Ishikawa (cell line): ENCODE measurements around the gene WDR73.

Source experiments
- CEBPB ChIP-seq: IDR thresholded peaks from 2 replicates; pipeline ENCODE4 v1.6.1; 2012
- CREB1 ChIP-seq: IDR thresholded peaks from 2 replicates; pipeline ENCODE4 v1.6.1; 2012; ENCODE audit warnings: low read depth
- EGR1 ChIP-seq: IDR thresholded peaks from 2 replicates; pipeline ENCODE4 v1.6.1; 2012
- EP300 ChIP-seq: IDR thresholded peaks from 2 replicates; pipeline ENCODE4 v1.6.1; 2012; ENCODE audit warnings: borderline replicate concordance
- FOXM1 ChIP-seq: IDR thresholded peaks from 2 replicates; pipeline ENCODE4 v1.6.1; 2012; ENCODE audit warnings: low read depth, borderline replicate concordance
- NFIC ChIP-seq: IDR thresholded peaks from 2 replicates; pipeline ENCODE4 v1.6.1; 2012
- RAD21 ChIP-seq: IDR thresholded peaks from 2 replicates; pipeline ENCODE4 v1.6.1; 2012; ENCODE audit warnings: low read depth
- REST ChIP-seq: IDR thresholded peaks from 2 replicates; pipeline ENCODE4 v1.6.1; 2012; ENCODE audit warnings: low read depth, mild to moderate bottlenecking
- TAF1 ChIP-seq: IDR thresholded peaks from 2 replicates; pipeline ENCODE4 v1.6.1; 2012; ENCODE audit warnings: low read depth, mild to moderate bottlenecking
- TCF12 ChIP-seq: IDR thresholded peaks from 2 replicates; pipeline ENCODE4 v1.6.1; 2012; ENCODE audit warnings: low read depth
- TEAD4 ChIP-seq: IDR thresholded peaks from 2 replicates; pipeline ENCODE4 v1.6.1; 2012
- YY1 ChIP-seq: IDR thresholded peaks from 2 replicates; pipeline ENCODE4 v1.6.1; 2012; ENCODE audit warnings: low read depth
- ZBTB7A ChIP-seq: IDR thresholded peaks from 2 replicates; pipeline ENCODE4 v1.6.1; 2012; ENCODE audit warnings: low read depth
- TF ChIP-seq, protein P1 (sequence below): IDR thresholded peaks from 2 replicates; pipeline ENCODE4 v1.6.1; 2012
- TF ChIP-seq, protein P2 (sequence below): IDR thresholded peaks from 2 replicates; pipeline ENCODE4 v1.6.1; 2012

WDR73 gene

DNA sequence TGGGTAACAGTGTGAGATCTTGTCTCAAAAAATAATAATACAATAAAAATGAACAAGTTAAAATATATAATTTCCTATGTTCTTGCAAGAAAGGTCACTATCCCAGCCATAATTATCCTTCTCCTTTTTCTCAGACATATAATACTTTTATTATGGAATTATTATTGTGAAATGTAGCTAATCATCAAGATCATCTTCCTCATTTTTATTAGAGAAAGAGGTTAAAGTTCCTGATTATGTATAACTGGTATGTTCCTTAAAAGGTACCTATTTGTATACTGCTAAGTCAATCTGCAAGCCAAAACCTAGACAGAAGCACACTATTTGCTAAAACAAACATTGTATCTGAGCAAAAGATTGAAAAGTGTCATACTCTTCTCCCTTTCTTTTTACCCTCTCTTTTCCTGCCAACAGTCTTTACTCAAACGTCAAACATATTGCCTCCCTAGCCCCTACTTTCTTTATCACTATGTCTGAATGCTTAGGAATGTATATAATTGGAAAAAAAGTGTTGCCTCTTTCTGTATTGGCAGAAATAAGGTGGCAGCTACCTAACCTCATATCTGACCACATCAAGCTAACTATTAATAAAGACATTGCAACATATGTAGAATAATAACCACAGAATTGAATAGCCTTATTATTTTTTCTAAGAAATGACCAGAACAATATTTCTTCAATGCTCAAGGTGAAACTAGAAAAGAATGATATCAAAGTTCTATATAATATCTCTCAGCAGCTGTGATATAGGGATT, 43.3 kb upstream of the WDR73 start:
- TF ChIP-seq, protein P1, sequence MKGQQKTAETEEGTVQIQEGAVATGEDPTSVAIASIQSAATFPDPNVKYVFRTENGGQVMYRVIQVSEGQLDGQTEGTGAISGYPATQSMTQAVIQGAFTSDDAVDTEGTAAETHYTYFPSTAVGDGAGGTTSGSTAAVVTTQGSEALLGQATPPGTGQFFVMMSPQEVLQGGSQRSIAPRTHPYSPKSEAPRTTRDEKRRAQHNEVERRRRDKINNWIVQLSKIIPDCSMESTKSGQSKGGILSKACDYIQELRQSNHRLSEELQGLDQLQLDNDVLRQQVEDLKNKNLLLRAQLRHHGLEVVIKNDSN = no peak
- no peak for TF ChIP-seq RAD21
- no peak for TF ChIP-seq TCF12
- TF ChIP-seq EP300 = no peak
- TF ChIP-seq CEBPB = no peak
- TF ChIP-seq FOXM1 = no peak
- TF ChIP-seq TAF1 = no peak
- TF ChIP-seq ZBTB7A = no peak
- no peak for TF ChIP-seq YY1
- no peak for TF ChIP-seq EGR1

DNA sequence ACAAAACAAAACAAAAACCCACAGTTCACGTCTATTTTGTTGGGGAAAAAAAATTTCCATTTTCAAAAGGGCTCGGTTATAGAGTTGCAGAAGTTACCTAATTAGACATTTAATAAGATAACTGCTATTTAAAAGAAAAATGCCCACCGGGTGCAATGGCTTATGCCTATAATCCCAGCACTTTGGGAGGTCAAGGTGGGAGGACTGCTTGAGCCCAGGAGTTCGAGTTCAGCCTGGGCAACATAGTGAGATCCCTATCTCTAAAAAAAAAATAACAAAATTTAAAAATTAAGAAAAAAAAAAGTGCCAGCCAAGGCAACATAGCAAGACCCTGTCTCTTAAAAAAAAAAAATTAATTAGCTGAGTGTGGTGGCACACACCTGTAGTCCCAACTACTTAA, 42.7 kb upstream of the WDR73 start:
- TF ChIP-seq YY1 (no peak), NFIC (no peak), TAF1 (no peak), CEBPB (no peak), ZBTB7A (no peak), CREB1 (no peak), TCF12 (no peak)
- TF ChIP-seq, protein P1 = no peak
- TF ChIP-seq, protein P2, sequence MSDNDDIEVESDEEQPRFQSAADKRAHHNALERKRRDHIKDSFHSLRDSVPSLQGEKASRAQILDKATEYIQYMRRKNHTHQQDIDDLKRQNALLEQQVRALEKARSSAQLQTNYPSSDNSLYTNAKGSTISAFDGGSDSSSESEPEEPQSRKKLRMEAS = no peak

- TF ChIP-seq REST = no peak
- no peak for TF ChIP-seq YY1
- no peak for TF ChIP-seq RAD21
- TF ChIP-seq, protein P2 = no peak
- TF ChIP-seq EGR1 = no peak
- no peak for TF ChIP-seq TEAD4
- TF ChIP-seq FOXM1 = no peak
- no peak for TF ChIP-seq CEBPB
- no peak for TF ChIP-seq TCF12
- no peak for TF ChIP-seq EP300
Measured at GRCh38 chr15:84690342-84690741, 36.3 kb upstream of the WDR73 start.

DNA sequence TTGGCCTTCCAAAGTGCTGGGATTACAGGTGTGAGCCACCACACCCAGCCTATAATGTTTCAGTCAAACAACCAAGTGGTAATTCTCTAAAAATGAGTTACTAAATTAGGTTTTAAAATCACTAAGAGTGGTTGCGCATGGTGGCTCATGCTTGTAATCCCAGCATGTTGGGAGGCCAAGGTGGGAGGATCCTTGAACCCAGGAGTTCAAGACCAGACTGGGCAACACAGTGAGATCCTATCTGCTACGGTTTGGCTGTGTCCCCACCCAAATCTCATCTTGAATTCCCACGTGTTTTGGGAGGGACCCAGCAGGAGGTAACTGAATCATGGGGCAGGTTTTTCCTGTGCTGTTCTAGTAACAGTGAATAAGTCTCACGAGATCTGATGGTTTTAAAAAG, 35.8 kb upstream of the WDR73 start:
- TF ChIP-seq RAD21 (no peak), CEBPB (no peak), TAF1 (no peak), NFIC (no peak), CREB1 (no peak), EGR1 (no peak), YY1 (no peak), EP300 (no peak), TCF12 (no peak), REST (no peak)
- TF ChIP-seq, protein P2 = no peak
- TF ChIP-seq, protein P1 = no peak

DNA sequence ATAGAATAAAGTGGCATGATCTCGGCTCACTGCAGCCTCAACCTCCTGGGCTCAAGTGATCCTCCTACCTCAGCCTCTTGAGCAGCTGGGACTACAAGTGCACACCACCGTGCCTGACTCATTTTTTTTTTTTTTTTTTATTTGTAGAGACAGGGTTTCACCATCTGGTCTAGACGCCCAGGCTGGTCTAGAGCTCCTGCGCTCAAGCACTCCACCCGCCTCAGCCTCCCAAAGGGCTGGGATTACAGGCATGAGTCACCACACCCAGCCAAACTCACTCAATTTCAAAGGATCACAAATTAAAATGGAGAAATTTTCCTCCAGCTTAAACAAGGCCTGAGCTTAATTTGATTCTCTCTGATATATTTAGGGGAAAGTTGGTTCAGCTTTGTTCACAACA, 31.2 kb upstream of the WDR73 start:
- TF ChIP-seq EP300 = no peak
- TF ChIP-seq, protein P2 = no peak
- TF ChIP-seq, protein P1 = no peak
- TF ChIP-seq ZBTB7A = no peak
- TF ChIP-seq YY1 = no peak
